Middle frontal gyrus (tissue), 1 donor: Measurements from ENCODE around the gene BTG2.
"Not testable (repeated sequence)": the region's sequence is repeated elsewhere in the genome, so short reads cannot be mapped to it uniquely, and the experiment has no call there.

Experiments
- DNase-seq: peaks from one replicate; pipeline ENCODE4 v3.0.0-alpha.2; 2015; ENCODE audit warnings: low spot score; ENCODE audit errors: extremely low spot score

BTG2 gene

DNA sequence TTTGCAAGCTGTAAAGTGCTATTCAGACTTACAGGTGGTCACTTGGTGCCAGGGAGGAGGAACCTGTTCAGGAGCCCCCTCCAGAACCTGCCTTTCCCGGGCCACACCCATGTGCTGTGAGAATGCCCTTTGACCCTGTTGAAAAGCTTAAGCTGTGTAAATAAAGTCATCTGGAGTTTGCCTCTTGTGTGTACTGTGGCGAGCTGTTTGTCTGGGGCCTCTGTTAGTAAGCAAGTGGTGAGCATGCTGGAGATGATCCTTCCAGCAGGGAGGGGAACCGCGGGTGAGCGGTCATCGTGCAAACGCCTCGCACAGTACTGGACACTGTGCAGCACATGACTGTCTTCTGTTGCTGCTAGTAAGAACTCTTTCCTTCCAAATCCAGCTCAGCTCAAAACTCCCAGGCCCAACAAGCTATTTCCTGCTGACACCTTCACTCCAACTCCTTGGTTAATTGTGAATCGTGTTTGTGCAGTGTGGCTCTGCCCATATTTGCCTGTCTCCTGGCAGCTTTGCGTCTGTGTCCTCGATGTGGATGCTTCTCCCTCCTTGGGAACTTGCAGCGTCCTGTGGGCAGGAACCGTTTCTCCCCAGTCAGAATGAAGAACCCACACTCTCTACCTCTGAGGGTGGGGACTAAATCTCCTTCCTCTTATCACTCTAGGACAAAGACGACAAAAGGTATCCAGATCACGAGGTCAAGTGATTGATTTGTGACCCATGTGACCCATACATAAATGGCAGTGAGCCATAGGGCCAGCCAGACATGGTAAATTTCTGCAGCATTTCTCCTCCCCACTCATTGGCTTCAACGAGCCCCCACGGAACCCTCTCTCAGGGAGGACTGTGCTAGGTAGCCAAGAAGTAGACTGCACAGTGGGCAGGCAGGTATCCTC, 13.9 kb upstream of the BTG2 start:
- DNase-seq, result no peak

DNA sequence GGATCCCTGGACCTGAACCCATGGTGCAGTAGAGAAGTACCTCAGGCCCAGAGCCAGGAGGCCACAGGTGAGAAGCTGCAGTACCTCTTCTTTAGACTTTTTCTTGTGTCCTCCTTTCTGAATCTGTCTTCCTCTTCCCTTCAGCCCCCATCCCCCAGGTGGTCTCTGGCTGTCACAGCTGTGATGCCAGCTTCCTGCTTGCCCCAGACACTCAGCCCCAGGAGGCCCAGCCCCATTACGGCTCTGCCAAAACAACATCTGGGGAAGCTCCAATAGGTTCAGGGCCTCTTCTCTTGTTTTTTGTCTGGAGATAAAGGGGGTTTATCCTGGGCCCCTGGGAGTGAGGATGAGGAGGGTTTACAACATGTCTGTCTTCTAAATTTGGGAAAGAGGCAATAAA, 9.5 kb upstream of the BTG2 start:
- DNase-seq, result no peak

DNA sequence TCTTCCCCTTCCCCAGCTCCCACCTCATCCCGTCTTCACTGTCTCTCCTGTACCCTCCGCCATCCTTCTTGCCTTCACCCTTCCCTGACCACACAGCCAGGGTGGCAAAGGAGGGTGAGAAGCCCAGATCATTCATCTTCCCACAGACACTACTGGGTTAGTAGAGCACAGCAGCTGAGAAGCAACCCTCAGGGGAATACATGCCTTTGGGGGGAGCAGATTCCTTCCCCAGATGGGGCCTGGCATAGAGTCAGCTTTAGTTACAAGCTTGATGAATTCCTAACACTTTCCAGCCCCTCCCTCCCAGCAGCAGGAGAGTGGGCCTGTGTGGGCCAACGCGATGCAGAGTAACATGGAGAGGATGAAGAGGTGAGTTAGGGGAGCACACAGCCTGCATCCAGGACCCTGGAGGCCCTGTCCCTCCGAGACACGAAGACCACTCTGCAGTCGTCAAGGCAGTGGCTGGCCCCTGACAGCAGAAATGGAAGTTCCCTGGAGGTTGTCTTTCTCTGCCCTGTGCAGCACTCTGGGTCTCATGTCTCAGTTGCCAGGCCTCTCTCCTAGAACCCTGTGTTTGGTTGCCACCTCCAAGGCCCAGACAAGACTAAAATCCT, 8.8 kb upstream of the BTG2 start:
- DNase-seq, result no peak

GRCh38 chr1:203299169-203299568, 6.2 kb upstream of the BTG2 start:
- DNase-seq, result no peak

GRCh38 chr1:203299719-203300429, 5.4 kb upstream of the BTG2 start:
- not testable (repeated sequence) for DNase-seq

DNA sequence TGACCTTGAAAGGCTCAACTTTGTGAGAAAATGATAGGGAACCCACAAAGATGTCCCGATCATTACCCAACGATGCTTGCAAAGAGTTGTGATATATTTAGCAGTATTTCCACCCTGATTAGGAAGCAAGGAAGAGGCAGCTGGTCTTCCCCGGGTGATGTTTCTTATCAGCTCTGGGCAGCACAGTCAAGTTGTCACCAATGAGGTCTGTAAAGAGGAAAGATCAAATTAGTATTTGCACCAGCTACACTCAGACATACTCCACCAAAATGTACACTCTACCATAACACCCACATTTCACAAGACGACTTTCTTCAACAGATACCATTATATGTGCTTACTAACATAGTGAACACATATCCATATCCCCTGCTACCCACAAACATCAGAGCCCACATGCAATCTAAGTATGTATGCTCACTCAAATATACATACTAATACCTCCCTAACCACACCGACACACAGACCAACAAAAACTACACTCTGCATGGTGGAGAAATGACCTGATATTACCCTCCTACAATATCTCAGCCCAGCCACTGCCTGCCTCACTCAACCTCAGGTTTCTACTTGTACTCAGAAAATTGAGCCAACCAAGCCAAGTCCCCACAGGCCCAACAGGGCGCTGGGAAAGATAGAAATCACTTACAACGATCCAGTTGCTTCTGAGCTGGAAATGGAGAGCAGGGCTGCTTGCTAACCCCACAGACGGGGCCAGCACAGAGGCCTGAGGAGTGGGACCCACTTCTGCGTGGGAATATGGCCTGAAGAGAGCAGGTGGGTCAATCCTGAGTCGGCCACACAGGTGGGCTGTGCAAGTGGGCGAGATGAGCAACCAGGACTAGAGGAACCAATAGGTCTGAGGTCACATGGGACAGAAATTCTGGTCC, 4.6 kb upstream of the BTG2 start:
- DNase-seq, result no peak

DNA sequence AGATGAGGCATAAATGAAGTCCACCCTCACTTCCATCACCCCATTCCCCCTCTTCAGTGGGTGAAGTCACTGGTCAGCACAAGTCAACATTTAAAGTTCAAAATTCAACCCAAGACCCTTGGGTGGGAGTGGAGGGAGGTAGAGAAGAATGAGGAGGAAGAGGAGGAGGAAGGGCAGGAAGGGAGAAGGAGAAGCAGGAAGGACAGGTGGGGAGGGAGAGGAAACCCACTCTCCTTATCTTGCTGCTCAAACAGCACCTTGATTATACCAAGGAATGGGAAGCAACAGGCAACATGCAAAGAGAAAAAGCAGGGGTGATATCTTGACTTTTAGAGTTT, 4.0 kb upstream of the BTG2 start:
- no peak for DNase-seq

- DNase-seq, result no peak
Observed at GRCh38 chr1:203302456-203302855, 2.9 kb upstream of the BTG2 start.

DNA sequence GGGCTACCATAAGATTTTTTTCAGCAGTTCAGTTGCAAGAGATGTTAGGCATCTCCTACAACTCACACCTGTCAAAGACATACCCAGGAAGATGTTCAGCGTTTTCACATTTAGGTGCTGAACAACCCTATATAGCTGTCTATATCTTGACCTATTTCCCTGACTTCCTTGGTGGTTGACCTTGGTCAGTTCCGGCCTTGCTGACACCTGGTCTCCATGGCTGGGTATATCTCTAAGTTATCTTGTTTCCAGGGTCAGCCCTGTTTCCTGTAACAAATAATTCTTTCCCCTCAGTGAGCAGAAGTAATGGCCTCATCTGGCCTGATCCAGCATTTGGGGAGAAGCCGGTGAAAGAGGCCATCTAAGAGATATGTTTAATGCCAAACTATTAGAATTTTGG, 2.4 kb upstream of the BTG2 start:
- DNase-seq, result no peak

- no peak for DNase-seq
Observed at GRCh38 chr1:203304391-203304918, 864 bp upstream of the BTG2 start.

DNA sequence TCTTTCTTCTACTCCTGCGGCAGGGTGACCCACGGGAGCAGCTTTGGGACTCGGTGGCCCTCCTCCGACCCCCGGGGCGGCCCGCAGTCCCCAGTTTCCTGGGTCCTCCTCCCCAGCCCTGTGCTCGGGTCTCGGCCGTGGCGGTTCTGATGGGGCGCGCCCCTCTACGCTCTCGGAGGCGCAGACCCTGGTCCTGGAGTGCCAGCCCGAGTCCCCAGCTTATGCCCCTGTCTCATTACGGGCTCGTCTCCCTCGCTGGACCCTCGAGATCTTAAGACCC, 430 bp downstream of the BTG2 start:
- DNase-seq, result no peak

- DNase-seq, result no peak
Observed at GRCh38 chr1:203306089-203306964, 1.0 kb downstream of the BTG2 start.

GRCh38 chr1:203306965-203307541, 1.7 kb downstream of the BTG2 start:
- no peak for DNase-seq

DNA sequence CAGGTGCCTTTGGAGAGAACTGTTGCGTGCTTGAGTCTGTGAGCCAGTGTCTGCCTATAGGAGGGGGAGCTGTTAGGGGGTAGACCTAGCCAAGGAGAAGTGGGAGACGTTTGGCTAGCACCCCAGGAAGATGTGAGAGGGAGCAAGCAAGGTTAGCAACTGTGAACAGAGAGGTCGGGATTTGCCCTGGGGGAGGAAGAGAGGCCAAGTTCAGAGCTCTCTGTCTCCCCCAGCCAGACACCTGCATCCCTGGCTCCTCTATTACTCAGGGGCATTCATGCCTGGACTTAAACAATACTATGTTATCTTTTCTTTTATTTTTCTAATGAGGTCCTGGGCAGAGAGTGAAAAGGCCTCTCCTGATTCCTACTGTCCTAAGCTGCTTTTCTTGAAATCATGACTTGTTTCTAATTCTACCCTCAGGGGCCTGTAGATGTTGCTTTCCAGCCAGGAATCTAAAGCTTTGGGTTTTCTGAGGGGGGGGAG, 2.4 kb downstream of the BTG2 start:
- DNase-seq, result no peak

GRCh38 chr1:203308328-203308922, 3.1 kb downstream of the BTG2 start:
- DNase-seq, result no peak

GRCh38 chr1:203308923-203309331, 3.6 kb downstream of the BTG2 start:
- DNase-seq, result no peak

DNA sequence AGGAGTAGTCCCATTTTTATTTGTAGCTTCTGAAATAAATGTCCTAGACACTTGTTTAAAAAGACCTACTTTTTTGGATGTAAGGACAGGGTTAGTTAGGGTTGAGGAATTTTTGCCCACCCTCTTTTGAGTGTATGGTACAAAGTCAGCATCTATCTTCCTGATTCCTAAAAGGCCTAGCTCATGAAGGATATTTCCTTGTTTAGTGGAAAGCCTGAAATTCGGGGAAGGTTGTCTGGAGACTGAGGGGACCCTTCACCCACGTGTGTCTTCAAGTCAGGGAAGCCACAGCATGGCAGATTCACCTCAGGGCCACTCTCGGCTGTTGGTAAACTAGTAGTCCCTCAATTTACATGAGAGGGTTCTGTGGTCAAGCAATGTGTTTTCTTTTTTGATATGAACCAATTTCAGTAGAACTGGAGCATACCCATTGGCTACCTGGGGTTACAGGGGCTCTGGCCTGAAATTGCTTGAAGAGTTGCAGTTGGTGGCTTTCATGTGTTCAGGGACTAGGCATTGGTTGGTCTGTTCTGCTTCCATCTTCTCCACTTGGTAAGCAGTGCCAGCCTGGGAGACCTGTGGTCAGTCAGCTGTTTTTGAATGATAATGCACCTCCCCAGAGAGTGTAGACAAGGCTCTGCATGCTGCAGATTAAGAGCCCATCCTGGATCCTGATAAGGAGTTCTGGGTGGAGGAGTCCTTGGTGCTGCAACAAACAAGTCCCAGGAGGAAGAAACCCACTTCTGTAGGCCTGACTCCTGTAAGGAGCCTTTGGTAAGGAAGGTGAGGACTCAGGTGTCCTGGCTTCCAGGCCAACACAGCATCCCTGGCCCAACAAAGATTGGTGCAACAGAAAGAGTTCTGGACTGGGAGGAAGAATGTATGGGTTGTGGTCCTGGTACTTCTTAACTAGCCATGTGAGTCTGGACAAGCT, 6.3 kb downstream of the BTG2 start:
- no peak for DNase-seq

DNA sequence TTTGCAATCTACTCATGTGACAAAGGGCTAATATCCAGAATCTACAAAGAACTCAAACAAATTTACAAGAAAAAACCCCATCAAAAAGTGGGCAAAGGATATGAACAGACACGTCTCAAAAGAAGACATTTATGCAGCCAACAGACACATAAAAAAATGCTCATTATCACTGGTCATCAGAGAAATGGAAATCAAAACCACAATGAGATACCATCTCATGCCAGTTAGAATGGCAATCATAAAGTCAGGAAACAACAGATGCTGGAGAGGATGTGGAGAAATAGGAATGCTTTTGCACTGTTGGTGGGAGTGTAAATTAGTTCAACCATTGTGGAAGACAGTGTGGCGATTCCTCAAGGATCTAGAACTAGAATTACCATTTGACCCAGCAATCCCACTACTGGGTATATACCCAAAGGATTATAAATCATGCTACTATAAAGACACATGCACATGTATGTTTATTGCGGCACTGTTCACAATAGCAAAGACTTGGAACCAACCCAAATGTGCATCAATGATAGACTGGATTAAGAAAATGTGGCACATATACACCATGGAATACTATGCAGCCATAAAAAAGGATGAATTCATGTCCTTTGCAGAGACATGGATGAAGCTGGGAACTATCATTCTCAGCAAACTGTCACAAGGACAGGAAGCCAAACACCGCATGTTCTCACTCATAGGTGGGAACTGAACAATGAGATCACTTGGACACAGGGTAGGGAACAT, 8.9 kb downstream of the BTG2 start:
- DNase-seq, result not testable (repeated sequence)
